Stimulated activated CD4-positive, alpha-beta T cell treated with anti-CD3 and anti-CD28 coated beads, Interleukin-2, amount 100 ng/mL, for 24 hours (primary cell): ENCODE results near the gene BUD31.
"Not testable (repeated sequence)": the region's sequence is repeated elsewhere in the genome, so short reads cannot be mapped to it uniquely, and the experiment has no call there.

Experiments used
- DNase-seq, 2 donors: peaks; one replicate each; pipeline ENCODE4 v3.0.0-alpha.2; 2020

Gene BUD31

DNA sequence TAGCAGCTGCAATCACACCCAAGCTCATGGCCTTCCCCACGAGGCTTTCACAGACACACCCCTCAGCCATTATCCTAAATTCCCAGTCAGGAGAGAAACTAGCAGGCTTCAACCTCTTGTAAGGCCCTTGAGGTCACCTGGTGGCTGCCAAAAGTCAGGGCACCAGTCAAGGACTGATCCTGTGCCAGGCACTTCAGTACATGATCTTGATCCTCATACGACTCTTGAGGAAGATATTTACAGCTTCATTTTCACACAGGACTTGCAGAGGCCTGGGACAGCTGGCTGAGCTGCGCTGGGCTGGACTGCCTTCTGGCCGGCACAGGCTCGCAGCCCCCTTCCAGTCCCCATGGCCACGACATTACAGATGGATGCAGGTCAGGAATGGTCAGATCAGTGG, 9.2 kb upstream of the BUD31 start:
- no peak for DNase-seq

DNA sequence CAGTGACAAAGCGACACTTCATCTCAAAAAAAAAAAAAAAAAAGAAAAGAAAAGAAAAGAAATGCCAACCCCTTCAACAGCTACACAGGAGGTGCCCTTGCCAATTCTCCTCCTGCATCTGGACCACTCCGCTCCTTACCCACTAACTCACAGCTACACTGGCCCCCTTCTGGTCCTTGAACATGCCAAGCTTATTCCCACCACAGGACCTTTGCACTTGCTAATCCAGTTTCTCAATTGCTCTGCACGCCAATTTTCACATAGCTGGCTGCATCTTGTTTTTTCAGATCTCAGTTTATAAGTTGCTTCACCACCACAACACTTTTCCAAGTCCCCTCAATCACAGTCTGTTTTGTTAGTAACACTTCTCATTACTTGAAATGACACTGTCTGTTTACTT, 5.9 kb upstream of the BUD31 start:
- no peak for DNase-seq

DNA sequence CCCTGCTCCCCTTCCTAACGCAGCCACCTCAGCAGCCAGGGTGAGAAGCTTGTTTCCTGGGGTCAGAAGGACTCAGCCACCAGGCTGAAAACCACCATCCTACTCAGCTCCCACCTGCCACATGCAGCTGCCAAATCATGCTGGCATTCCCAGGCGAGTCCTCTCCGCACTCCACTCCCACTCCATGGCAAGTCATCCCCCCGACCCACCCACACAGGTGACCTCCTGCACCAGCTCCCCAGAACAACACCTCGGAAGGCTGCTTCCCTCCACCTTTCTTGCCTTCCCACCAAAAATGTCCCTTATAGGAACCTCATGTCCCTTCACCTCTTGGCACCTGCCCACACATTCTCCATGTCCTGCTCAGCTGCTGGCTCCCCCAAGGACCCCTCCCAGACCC, 5.0 kb upstream of the BUD31 start:
- DNase-seq: no peak

DNA sequence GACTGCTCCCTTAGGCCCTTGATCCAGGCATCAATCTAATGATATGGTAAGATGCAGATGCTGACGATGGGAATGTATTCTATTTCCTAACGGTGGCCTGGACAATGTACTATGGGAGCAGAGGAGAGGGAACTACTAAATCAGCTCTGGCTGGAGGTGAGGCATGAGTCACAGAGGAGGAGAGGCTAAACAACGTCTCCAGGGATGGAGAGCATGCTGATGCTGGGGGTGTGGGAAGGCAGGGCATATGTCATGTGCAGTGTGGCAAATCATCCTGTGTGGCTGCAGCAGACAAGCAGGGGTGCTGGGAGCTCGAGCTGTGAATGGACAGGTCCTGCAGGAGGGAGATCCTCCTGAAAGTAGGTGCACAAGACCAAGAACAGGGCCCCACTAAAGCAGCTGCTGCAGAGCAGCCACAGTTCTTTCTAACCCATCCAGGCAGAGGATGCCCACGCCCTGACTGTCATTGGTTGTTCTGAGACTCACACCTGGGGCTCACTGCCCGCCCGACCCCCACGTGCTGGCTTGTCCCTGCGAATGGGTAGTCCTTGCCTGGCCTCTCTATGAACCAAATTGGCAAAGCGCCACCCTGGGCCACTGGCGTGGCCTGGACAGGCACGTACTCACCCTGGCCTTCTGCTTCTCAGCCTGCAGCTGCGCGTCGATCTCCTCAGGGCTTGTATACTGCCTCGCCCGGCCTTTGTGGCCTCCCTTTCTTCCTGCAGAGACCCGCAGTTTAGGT, 4.4 kb upstream of the BUD31 start:
- DNase-seq: no peak

DNA sequence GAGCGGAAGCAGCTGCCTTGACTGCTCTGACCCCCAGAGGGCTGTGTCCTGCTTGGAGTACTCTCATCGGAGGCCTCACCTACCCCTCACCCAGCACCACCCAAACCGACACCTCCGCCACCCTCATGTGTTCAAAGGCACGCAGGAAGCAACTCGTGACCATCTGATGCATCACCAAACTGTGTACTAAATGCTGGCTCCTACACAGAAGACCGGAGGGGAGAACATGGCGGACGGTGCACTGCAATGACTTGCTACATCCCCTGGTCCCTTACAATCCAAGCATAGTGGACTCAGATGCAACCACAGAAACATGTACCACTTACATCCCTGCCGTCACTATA, 3.8 kb upstream of the BUD31 start:
- no peak for DNase-seq

DNA sequence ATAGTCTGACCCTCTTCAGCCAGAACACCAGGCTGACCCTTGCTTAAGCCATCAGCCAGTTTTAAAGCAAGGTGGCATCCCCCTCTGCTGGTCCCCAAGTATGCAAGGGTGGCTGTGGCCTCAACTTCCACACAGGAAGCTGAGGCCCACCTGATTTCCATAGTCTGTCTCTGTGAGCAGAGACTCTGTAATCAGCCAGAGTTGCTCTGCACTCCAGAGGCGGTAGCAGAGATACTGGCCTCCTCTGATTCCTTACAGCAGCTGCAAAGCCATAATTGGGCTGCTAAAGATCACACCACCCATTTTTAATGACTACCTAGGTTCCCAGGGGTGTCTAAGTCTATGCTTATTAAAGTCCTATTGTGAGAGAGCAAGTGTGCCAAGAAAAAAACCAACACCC, 2.2 kb upstream of the BUD31 start:
- DNase-seq: no peak

DNA sequence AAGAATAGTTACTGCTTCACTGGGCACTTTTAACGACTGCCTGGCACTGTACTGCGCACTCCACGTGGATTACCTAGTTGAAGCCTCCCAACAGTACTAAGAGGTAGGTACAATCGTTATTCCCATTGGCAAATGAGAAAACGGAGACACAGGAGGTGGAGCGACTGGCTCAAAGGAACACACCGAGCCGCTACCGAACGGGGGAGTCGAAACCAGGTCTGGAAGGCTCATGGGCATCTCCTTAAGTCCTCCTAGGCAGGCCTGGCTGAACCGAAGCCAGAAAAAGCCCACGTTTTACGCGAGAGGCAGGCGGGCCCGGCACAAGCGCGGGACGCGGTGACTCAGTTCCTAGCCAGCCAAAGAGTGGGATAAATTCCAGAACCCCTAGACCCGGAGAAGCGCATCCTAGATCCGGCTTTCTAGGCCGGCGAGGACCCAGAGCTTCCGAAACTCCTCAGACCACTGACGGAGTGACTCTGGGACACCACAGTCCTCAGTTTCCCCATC, 844 bp upstream of the BUD31 start:
- peak; percentile 45 to 50 for DNase-seq

DNA sequence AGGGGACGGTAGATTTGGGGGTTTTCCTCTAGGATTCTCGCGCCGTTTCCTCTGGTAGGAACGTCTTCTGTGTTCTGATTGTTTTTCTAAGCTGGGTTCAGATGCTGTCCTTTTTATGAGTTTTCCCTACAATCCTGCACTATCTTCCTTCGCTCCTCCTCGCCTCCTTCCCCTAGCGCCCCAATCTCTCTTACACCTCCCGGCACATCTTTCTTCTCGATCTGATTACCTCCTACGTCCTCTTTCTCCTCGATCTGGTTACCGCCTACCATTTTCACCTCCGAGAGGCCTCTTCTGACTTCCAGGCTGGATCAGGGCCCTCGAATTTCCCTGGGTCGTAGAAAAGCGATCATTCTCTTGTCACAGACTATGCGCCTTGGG, 413 bp downstream of the BUD31 start:
- no peak for DNase-seq

DNA sequence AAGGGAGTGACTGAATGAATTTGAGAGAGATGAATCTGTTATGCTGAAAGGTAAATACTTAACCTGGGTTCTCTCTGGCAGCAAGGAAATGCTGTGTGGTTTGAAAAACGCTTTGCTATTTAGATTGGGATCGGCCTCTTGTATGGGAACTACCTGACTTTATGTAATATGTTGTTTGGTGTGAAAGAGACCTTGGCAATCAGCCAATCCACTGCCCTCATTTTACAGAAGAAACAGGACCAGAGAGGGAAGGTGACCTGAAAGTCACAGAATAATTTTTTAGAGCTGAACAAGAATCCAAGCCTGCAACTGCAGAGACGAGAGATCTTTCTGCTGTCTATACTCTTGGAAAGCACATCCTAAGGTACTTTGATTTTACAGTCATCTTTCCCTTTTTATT, 1.0 kb downstream of the BUD31 start:
- no peak for DNase-seq

DNA sequence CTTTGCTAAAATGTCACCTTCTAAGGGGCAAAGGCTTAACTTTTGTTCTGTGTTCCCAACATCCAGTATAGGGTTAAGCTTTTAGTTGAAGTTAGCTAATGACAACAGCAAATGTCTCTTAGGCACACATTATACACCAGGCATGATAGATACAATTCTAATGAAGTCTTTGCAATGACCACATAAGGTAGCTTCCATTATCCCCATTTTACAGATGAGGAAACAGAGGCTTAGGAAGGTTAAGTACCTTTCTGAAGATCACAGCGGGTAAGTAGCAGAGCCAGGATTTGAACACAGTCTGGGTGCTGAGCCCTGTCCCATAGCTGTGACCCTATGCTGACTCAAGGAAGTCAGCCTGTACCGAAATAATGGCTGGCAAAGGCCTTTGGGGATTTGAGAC, 1.9 kb downstream of the BUD31 start:
- DNase-seq: no peak

DNA sequence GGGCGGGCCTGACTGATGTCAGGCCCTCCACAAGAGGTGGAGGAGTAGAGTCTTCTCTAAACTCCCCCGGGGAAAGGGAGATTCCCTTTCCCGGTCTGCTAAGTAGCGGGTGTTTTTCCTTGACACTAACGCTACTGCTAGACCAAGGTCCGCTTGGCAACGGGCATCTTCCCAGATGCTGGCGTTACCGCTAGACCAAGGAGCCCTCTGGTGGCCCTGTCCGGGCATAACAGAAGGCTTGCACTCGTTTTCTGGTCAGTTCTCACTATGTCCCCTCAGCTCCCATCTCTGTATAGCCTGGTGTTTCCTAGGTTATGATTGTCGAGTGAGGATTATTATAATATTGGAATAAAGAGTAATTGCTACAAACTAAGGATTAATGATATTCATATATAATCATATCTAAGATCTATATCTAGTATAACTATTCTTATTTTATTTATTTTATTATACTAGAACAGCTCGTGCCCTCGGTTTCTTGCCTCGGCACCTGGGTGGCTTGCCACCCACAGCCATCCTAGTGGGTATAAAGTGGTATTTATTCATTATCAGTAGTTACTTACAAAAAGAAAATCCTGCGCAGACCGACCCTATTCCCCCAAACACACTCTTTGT, 6.9 kb downstream of the BUD31 start:
- peak in 1 of 2 donors; percentile 43 for DNase-seq

DNA sequence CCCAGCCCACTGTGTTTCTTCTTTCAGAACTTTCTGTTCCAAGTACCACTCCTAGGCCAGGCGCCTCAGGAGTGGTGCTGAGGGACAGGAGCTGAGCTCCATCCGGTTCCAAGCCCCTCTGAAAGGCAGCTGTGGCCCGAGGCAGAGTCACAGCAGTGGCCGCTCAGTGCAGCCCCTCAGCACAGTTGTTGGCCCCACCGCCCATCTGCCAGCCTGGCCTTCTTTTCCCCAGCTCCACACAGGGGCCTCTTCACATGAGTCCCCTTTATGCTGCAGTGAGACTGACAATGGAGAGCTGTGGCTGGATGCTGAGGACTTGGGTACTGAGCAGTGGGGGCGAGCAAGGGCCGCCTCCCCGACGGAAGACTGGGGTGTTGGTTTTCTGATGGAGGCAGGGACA, 9.5 kb downstream of the BUD31 start:
- no peak for DNase-seq

DNA sequence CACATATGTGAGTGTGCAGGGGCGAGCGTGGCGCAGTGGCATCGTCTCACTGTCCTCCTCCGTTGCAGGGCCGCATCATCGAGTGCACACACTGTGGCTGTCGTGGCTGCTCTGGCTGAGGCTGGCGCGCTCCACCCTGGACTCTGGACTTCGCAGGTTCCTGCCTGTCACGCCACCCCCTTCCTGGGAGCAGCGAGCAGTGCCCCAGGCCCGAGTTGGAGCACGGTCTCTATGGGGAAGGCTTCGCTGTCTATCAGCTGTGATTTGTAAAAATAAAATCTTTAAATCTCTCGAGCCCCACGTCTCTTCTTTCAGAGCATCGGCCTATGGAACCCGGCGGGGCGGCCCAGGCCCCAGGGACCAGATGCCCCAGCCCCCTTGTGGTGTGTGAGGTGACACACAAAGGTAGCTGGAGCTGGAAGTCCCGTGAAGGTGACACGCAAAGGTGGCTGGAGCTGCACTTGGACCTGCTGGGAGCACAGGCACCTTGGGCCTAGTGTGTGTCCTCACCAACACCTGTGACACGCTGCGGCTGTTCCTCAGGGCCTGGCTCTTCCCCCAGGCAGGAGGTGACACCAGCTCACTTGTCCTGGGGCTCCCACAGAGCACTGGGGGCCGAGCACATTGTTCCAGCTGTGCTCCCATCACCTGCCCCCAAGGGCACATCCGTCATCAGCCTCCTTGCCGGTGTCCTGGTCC, 10.7 kb downstream of the BUD31 start:
- DNase-seq: no peak

DNA sequence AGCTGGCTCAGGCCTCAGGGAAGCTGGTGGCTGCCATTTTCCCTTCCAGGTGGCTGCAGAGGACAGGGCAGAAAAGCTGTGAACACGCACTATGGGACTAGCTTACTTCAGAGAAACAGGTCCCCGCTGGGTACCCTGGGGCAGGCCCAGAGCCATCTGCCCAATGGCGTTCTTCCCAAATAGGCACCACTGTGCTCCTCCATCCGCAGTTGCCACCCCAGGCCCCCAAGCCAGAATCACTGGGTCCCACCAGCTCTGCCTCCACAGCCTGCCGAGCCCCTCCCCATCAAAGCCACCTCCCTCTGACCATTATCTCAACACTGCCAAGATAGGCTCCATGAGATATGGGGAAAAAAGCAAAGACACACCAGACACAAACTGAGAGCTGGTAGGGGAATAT, 11.4 kb downstream of the BUD31 start:
- no peak for DNase-seq

DNA sequence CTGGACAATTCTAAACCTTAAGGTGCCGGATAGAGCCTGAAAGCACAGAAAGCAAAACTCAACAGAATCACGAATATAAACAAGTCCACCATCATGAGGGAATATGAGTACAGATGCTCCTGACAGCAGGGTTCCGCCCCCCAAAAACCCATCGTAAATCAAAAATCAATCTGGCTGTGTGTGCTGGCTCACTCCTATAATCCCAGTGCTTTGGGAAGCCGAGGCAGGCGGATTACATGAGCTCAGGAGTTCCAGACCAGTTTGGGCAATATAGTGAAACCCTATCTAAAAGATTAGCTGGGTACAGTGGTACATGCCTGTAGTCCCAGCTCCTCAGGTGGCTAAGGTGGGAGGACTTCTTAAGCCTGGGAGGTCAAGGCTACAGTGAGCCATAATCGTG, 12.2 kb downstream of the BUD31 start:
- no peak for DNase-seq

DNA sequence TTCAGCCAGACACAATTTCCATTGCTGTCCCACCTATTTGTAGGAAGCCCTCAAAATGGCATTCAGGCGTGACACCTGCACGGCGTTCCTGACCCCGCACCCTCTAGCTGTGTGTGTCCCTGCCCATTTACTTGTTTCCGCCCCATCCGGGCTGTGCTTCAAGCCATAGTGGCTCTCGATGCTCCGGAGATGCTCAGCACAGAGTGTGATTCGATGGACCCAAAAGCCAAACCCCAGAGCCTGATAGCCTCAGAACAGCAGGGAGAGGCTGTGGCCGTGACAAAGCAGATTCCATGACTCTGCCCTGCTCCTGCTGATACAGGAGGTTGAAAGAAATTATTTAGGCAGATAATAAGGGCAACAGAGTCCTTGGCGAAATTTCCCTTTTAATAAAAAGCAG, 13.4 kb downstream of the BUD31 start:
- no peak for DNase-seq

DNA sequence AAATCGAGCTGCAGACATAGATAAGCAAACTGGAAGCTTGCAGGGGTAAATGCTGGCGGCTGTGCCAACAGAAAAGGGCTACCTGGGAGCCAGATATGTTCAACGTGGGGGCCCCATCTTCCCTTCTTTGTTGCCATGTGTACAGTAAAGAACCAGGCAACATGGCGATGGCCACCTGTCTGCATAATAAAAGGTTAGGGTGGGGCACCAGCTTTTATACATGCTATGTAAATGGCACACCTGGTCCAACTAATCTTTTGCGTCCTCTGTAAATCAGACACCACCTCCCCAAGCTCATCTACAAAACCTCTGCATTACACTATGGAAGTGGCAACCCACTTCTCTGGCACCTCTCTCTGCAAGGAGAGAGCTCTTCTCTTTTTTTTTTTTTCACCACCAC, 13.9 kb downstream of the BUD31 start:
- no peak for DNase-seq

DNA sequence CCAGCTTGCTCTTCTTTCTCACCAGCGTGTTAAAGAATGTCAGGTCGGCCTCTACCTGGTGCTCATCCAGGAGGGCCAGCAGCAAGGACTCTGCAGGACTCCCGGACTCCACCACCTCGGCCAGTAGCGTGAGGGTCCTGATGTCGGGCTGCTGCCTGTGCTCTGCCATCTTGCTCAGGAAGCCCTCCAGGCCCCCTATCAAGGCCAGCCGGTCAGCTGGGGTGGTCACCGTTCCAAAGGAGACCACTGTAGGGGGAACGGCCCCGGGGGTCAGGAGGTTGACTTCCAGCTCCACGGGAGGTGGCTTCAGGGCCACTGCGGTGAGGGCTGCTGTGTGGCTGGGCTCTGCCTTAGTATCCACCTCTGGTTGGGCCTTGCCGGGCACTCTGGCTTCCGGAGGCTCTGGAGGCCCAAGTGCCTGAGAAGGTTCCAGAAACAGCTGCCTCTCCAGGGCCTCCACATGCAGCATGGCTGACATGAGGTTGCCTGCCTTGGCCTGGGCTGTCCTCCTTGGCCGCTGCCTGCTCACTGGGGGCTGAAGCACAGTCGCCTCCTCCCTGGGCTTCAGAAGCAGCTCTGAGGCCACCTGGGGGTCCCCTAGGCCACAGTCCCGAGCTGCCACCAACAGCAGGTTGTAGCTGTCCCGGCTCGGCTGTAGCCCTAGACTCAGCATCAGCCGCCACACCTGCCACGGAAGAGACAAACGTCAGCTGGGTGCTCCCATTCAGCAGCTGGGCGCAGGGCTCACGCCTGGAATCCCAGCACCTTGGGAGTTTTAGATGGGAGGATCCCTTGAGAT, 16.4 kb downstream of the BUD31 start:
- no peak for DNase-seq

DNA sequence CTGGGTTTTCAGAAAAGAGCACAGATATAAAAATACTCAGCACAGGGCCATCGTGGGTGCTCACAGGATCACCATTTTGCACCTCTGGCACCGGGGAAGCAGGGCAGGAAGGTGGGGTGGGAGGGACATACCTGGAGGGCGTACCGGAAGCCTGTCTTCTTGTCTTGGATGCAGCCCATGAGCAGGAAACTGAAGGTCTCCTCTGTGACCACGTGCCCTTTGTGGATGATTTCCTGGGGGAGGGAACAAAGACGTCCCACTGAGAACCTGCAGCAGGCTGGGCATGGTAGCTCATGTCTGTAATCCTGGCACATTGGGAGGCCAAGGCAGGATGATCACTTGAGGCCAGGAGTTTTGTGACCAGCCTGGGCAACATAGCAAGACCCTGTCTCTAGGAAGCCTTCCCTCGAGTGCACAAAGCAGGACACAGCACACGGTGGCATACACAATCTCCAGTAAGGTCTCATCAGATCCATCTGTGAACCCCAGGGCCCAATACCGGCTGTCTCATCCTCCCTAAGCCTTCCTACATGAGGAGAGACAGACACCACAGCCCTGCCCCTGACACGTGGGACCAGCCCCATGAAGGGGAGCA, 20.3 kb downstream of the BUD31 start:
- DNase-seq: no peak

DNA sequence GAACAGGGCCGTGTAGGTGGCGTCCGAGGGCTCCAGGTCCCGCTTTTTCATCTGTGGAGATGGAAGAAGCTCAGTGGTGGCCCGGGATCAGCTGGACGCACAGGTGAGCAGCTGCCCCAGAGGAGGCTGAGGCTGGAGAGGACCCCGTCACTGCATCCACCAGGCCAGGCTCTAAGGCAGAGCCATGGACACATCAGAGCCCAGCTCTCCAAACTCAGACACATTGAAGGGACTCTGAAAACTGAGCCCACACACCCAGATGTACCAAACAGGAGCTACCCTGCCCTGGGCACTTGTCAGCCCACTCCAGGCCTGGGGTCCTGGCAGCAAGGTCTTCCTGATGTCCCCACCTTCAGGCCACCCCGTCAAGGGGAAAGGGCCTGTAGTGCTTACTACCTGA, 21.0 kb downstream of the BUD31 start:
- no peak for DNase-seq

DNA sequence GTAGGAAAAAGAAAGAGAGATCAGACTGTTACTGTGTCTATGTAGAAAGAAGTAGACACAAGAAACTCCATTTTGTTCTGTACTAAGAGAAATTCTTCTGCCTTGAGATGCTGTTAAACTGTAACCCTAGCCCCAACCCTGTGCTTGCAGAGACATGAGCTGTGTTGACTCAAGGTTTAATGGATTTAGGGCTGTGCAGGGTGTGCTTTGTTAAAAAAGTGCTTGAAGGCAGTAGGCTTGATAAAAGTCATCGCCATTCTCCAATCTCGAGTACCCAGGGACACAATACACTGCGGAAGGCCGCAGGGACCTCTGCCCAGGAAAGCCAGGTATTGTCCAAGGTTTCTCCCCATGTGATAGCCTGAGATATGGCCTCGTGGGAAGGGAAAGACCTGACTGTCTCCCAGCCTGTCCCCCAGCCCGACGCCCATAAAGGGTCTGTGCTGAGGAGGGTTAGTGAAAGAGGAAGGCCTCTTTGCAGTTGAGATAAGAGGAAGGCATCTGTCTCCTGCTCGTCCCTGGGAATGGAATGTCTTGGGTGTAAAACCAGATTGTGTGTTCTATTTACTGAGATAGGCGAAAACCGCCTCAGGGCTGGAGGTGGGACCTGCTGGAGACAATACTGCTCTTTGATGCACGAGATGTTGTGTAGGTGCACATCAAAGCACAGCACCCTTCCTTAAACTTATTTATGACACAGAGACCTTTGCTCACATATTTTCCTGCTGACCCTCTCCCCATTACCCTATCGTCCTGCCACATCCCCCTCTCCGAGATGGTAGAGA, 23.2 kb downstream of the BUD31 start:
- not testable (repeated sequence) for DNase-seq

DNA sequence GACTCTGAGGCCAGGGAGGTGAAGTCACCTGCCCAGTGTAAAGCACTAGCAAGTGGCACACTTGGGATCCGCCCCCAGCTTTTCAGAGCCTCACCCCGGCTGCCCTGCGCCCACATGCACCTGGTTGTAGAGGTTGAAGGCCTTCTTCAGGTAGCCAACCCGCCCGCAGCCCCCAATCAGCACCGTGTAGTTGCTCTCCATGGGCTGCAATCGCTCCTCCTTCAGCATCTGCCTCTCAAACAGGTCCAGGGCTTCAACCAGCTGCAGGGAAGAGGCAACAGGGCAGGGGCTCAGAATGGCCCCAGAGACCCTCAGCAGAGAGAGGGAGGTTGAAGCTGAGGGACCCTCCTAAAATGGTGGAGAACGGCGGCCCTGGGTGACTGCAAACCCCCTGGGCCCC, 24.4 kb downstream of the BUD31 start:
- no peak for DNase-seq
